SK-N-SH (cell line): ENCODE measurements around the gene RD3L. TPM values are rescaled to one million over a fixed set of nuclear protein-coding genes. Genes with fewer than 3 reads are reported as not detected.

Source experiments
- CTCF ChIA-PET: fragments of 300-600, 350-600 bp; formaldehyde crosslinking; extraction: SDS; loops from one replicate; lab custom pipeline; 2021; lab: Yijun Ruan, JAX
- POLR2A ChIA-PET: fragments of 350-600 bp; sonication (Branson Sonifier 250); formaldehyde crosslinking; extraction: SDS; loops from one replicate; lab custom pipeline; 2020; ENCODE audit warnings: antibody characterized with exemption, inconsistent platforms; lab: Yijun Ruan, JAX
- DNase-seq: peaks from one replicate; pipeline ENCODE4 v3.0.0; 2012
- H2AFZ ChIP-seq: fragments of 200-600 bp; sonication (generic); 2 replicates; pipeline ENCODE4 v1.8.1; 2016; ENCODE audit warnings: antibody characterized with exemption, mild to moderate bottlenecking, low read depth
- H3F3A ChIP-seq: fragments of 200-600 bp; sonication (generic); replicated peaks from 2 replicates; pipeline ENCODE3; 2016; ENCODE audit warnings: antibody characterized with exemption, mild to moderate bottlenecking; ENCODE audit not compliant: insufficient read depth
- H3K27ac ChIP-seq, 2 experiments: fragments of 200-500 bp in 1 of 2; fragments of 200-600 bp in 1 of 2; sonication (Bioruptor generic) in 1 of 2; sonication (generic), shearing (Covaris generic) in 1 of 2; 2 replicates each; pipeline versions ENCODE4 v1.5.1 to v1.6.1; 2014 to 2016; ENCODE audit warnings: low read depth in 2 of 2, inconsistent platforms in 1 of 2, low read length in 1 of 2, mild to moderate bottlenecking in 1 of 2, mixed read lengths in 1 of 2
- H3K27me3 ChIP-seq: fragments of 200-600 bp; sonication (generic), shearing (Covaris generic); 2 replicates; pipeline ENCODE4 v1.6.1; 2016; ENCODE audit warnings: mixed run types; ENCODE audit not compliant: insufficient read depth
- H3K36me3 ChIP-seq, 2 experiments: fragments of 200-500 bp in 1 of 2; fragments of 200-600 bp in 1 of 2; sonication (Bioruptor generic) in 1 of 2; sonication (generic) in 1 of 2; replicated peaks in 1 of 2; 2 replicates each; pipeline versions ENCODE3 to v1.5.1; 2014 to 2016; ENCODE audit warnings: low read length in 1 of 2, mild to moderate bottlenecking in 1 of 2; ENCODE audit not compliant: insufficient read depth in 2 of 2, control insufficient read depth in 1 of 2
- H3K4me1 ChIP-seq, 2 experiments: fragments of 200-500 bp in 1 of 2; fragments of 200-600 bp in 1 of 2; sonication (Bioruptor generic) in 1 of 2; sonication (generic), shearing (Covaris generic) in 1 of 2; 2 replicates each; pipeline versions ENCODE4 v1.5.1 to v1.6.1; 2014 to 2016; ENCODE audit warnings: low read depth in 1 of 2, low read length in 1 of 2, mixed run types in 1 of 2; ENCODE audit not compliant: insufficient read depth in 2 of 2, control insufficient read depth in 1 of 2
- H3K4me2 ChIP-seq: fragments of 200-600 bp; sonication (generic), shearing (Covaris generic); 2 replicates; pipeline ENCODE4 v1.6.1; 2017; ENCODE audit warnings: mixed run types
- H3K4me3 ChIP-seq, 2 experiments: fragments of 200-500 bp in 1 of 2; fragments of 200-600 bp in 1 of 2; sonication (Bioruptor generic) in 1 of 2; sonication (generic), shearing (Covaris generic) in 1 of 2; 2 replicates each; pipeline versions ENCODE4 v1.5.1 to v1.8.1; 2014 to 2016; ENCODE audit warnings: low read depth in 2 of 2, inconsistent platforms in 1 of 2, low read length in 1 of 2, mild to moderate bottlenecking in 1 of 2, mixed read lengths in 1 of 2, moderate library complexity in 1 of 2
- H3K79me2 ChIP-seq: fragments of 200-600 bp; sonication (generic); 2 replicates; pipeline ENCODE4 v1.8.1; 2017; ENCODE audit warnings: mild to moderate bottlenecking; ENCODE audit not compliant: insufficient read depth
- H3K9ac ChIP-seq: fragments of 200-600 bp; sonication (generic); 2 replicates; pipeline ENCODE4 v1.6.1; 2017; ENCODE audit warnings: mixed run types
- H3K9me2 ChIP-seq: fragments of 200-600 bp; sonication (generic); 2 replicates; pipeline ENCODE4 v1.6.1; 2017; ENCODE audit warnings: mixed run types
- H3K9me3 ChIP-seq: fragments of 200-600 bp; sonication (generic); 2 replicates; pipeline ENCODE4 v1.6.1; 2017; ENCODE audit warnings: mixed run types, mild to moderate bottlenecking, moderate library complexity
- H4K20me1 ChIP-seq: fragments of 200-600 bp; sonication (generic); 2 replicates; pipeline ENCODE4 v1.6.1; 2017; ENCODE audit warnings: mild to moderate bottlenecking, mixed run types; ENCODE audit not compliant: insufficient read depth
- CHD2 ChIP-seq: fragments of 150-350 bp; IDR thresholded peaks from 2 replicates; pipeline ENCODE4 v1.6.1; 2018; ENCODE audit warnings: low read length; ENCODE audit not compliant: partially characterized antibody
- CTCF ChIP-seq: fragments of 200-600 bp; sonication (generic); IDR thresholded peaks from 2 replicates; pipeline ENCODE4 v1.6.1; 2017; ENCODE audit warnings: antibody characterized with exemption, mild to moderate bottlenecking, moderate library complexity
- ELF1 ChIP-seq: IDR thresholded peaks from 2 replicates; pipeline ENCODE4 v1.4.0; 2012
- EP300 ChIP-seq, 2 experiments: IDR thresholded peaks; 2 replicates each; pipeline versions ENCODE4 v1.4.0 to v1.6.1; 2012; ENCODE audit warnings: borderline replicate concordance in 1 of 2, low read depth in 1 of 2, low read length in 1 of 2
- EZH2phosphoT487 ChIP-seq: fragments of 200-600 bp; sonication (generic); IDR thresholded peaks from 2 replicates; pipeline ENCODE4 v1.6.1; 2017; ENCODE audit warnings: low read depth, mixed run types, mild to moderate bottlenecking, antibody characterized with exemption, moderate library complexity, borderline replicate concordance
- FOSL2 ChIP-seq: IDR thresholded peaks from 2 replicates; pipeline ENCODE4 v1.4.0; 2012; ENCODE audit warnings: low read depth, mild to moderate bottlenecking, moderate library complexity, borderline replicate concordance
- FOXJ3 ChIP-seq: sonication (generic); formaldehyde crosslinking; IDR thresholded peaks from 2 replicates; pipeline ENCODE4 v1.5.1; 2020; ENCODE audit warnings: mild to moderate bottlenecking, missing genetic modification reagents
- GABPA ChIP-seq: IDR thresholded peaks from 2 replicates; pipeline ENCODE4 v1.4.0; 2012; ENCODE audit warnings: low read depth, mild to moderate bottlenecking
- GATA2 ChIP-seq: sonication (generic); formaldehyde crosslinking; IDR thresholded peaks from 2 replicates; pipeline ENCODE4 v1.5.0; 2020; ENCODE audit warnings: mild to moderate bottlenecking, missing genetic modification reagents
- IRF3 ChIP-seq: fragments of 150-350 bp; IDR thresholded peaks from 2 replicates; pipeline ENCODE4 v1.6.1; 2016; ENCODE audit warnings: mild to moderate bottlenecking, low read depth, low read length
- JUND ChIP-seq: IDR thresholded peaks from 2 replicates; pipeline ENCODE4 v1.4.0; 2012
- MAX ChIP-seq: IDR thresholded peaks from 2 replicates; pipeline ENCODE4 v1.4.0; 2012; ENCODE audit warnings: low read depth
- MEF2A ChIP-seq: IDR thresholded peaks from 2 replicates; pipeline ENCODE4 v1.4.0; 2012; ENCODE audit warnings: low read depth, borderline replicate concordance
- NFIC ChIP-seq: IDR thresholded peaks from 2 replicates; pipeline ENCODE4 v1.4.0; 2012; ENCODE audit warnings: borderline replicate concordance
- POLR2AphosphoS5 ChIP-seq: IDR thresholded peaks from 2 replicates; pipeline ENCODE4 v1.6.1; 2012; ENCODE audit warnings: low read depth, low read length
- RAD21 ChIP-seq: IDR thresholded peaks from 2 replicates; pipeline ENCODE4 v1.6.1; 2012; ENCODE audit warnings: mild to moderate bottlenecking, low read length
- RCOR1 ChIP-seq: fragments of 150-350 bp; IDR thresholded peaks from 2 replicates; pipeline ENCODE4 v1.6.1; 2017; ENCODE audit warnings: antibody characterized with exemption, low read length
- RXRA ChIP-seq: IDR thresholded peaks from 2 replicates; pipeline ENCODE4 v1.4.0; 2012; ENCODE audit warnings: low read depth, mild to moderate bottlenecking, borderline replicate concordance
- SMC3 ChIP-seq: IDR thresholded peaks from 2 replicates; pipeline ENCODE4 v1.6.1; 2012; ENCODE audit warnings: low read depth, low read length, improper control_type of control experiment
- TAF1 ChIP-seq: IDR thresholded peaks from 2 replicates; pipeline ENCODE4 v1.6.1; 2012; ENCODE audit warnings: low read depth, mild to moderate bottlenecking, low read length, moderate library complexity, borderline replicate concordance
- TCF12 ChIP-seq: IDR thresholded peaks from 2 replicates; pipeline ENCODE4 v1.4.0; 2012
- TEAD4 ChIP-seq: IDR thresholded peaks from 2 replicates; pipeline ENCODE4 v1.4.0; 2012; ENCODE audit warnings: mild to moderate bottlenecking, borderline replicate concordance; ENCODE audit not compliant: insufficient read depth
- USF1 ChIP-seq: IDR thresholded peaks from 2 replicates; pipeline ENCODE4 v1.4.0; 2012; ENCODE audit warnings: low read depth, borderline replicate concordance
- USF2 ChIP-seq: fragments of 150-350 bp; IDR thresholded peaks from 2 replicates; pipeline ENCODE4 v1.6.1; 2017; ENCODE audit warnings: antibody characterized with exemption, low read length, low read depth, borderline replicate concordance
- YY1 ChIP-seq: IDR thresholded peaks from 2 replicates; pipeline ENCODE4 v1.4.0; 2012; ENCODE audit warnings: low read depth, mild to moderate bottlenecking
- ZBTB33 ChIP-seq: IDR thresholded peaks from 2 replicates; pipeline ENCODE4 v1.4.0; 2012; ENCODE audit warnings: low read depth, borderline replicate concordance
- WGBS: methylation state at CpG from one replicate; pipeline ENCODE4 v1.1.6; 2017; ENCODE audit warnings: low lambda C conversion rate; 5-methylcytosine and 5-hydroxymethylcytosine counted together
- polyA plus RNA-seq, 3 experiments: library from polyadenylated mRNA; depleted of rRNA; stranded (reverse); fragments of >200 nt; gene quantifications; 2 replicates each; pipeline ENCODE4 v1.2.3, GENCODE V29; 2012

Gene RD3L
- polyA plus RNA-seq, 1 of the 3 experiments (the other 2 are of a cell fraction), result not detected

- Histone ChIP-seq H3K9ac (peak overlapping the region; percentile 96), H3K36me3 (peaks cover 7 to 10% of the 10 kb centered on the region in 2 experiments), H3K4me1 (peaks cover 0 to 2% of the 10 kb centered on the region in 2 experiments; a peak in 1 of 4 replicates), H3K4me3 (peak overlapping the region; percentile 77 to 100), H3F3A (no peaks in the 10 kb centered on the region), H3K9me2 (no peaks in the 10 kb centered on the region), H3K9me3 (no peaks in the 10 kb centered on the region), H3K4me2 (peak overlapping the region; percentile 93), H3K27me3 (no peaks in the 10 kb centered on the region), H3K27ac (peak overlapping the region; percentile 56 to 57; a peak in 2 of 4 replicates), H2AFZ (peak overlapping the region; percentile 99), H3K79me2 (peaks cover 51% of the 10 kb centered on the region), H4K20me1 (peaks cover 17% of the 10 kb centered on the region; the same call in 1 of the 2 replicates)
- under 1% methylated on average over 43 of the region's 58 CpGs for WGBS
- ChIA-PET POLR2A (no interaction called here), CTCF (interaction anchor here (0.6 to 3.2 kb wide), 22 partner anchors 8 to 320 kb away, joined by 3 to 31 read pairs (median 4); partner anchors contain the start of gene RD3L)
- peak; percentile 95 for DNase-seq
- TF ChIP-seq TEAD4 (no peak), USF2 (no peak), RXRA (no peak), RCOR1 (peak; percentile 39; the same call in 1 of the 2 replicates), CTCF (peak; percentile 92), SMC3 (peak; percentile 34), CHD2 (peak; percentile 88), NFIC (no peak), MEF2A (no peak), TAF1 (peak; percentile 74), YY1 (0 out of 2 replicates have a peak, but pooled peaks have one; percentile 35), IRF3 (no peak), ZBTB33 (peak; percentile 39; the same call in 1 of the 2 replicates), USF1 (no peak), FOSL2 (no peak), MAX (peak; percentile 61; the same call in 1 of the 2 replicates), RAD21 (peak; percentile 48), POLR2AphosphoS5 (peak; percentile 89), FOXJ3 (CRISPR knock-in tag) (no peak), GATA2 (CRISPR knock-in tag) (no peak), EZH2phosphoT487 (no peak), GABPA (peak; percentile 79), JUND (no peak), TCF12 (peak; percentile 24; the same call in 1 of the 2 replicates), EP300 (IDR thresholded peaks at IDR 0.05; ENCODE audit: borderline replicate concordance in 1 of 2, low read depth in 1 of 2, low read length in 1 of 2) (peak; percentile 9 to 22; a peak in 2 of 4 replicates), ELF1 (peak; percentile 95)
These were observed 21.1 kb downstream of the RD3L start for GRCh38 chr14:103920981-103921854.
